NCI-H2227 (cell line): ENCODE data around the gene SAMD8.
A peak's percentile ranks its signal among the peaks of the same experiment; 100 is the strongest.
"Not testable (repeated sequence)": the region's sequence is repeated elsewhere in the genome, so short reads cannot be mapped to it uniquely, and the experiment has no call there.

Experiments used
- DNase-seq: peaks from one replicate; lab custom pipeline; 2025; ENCODE audit not compliant: unreplicated experiment; lab: John Stamatoyannopoulos, UW

The SAMD8 gene

GRCh38 chr10:75137533-75138438 is 26.3 kb downstream of the SAMD8 start:
- DNase-seq = no peak

GRCh38 chr10:75140246-75140645 is 28.8 kb downstream of the SAMD8 start:
- no peak for DNase-seq

- no peak for DNase-seq
Measured at GRCh38 chr10:75143353-75143752, 31.9 kb downstream of the SAMD8 start.

GRCh38 chr10:75145590-75145989 is 34.1 kb downstream of the SAMD8 start:
- no peak for DNase-seq

- peak; percentile 41 for DNase-seq
Measured at GRCh38 chr10:75146780-75147179, 35.3 kb downstream of the SAMD8 start.

GRCh38 chr10:75150656-75151055 is 39.2 kb downstream of the SAMD8 start:
- no peak for DNase-seq

GRCh38 chr10:75159519-75159918 is 48.1 kb downstream of the SAMD8 start:
- no peak for DNase-seq

- DNase-seq = no peak
Measured at GRCh38 chr10:75165684-75166622, 54.5 kb downstream of the SAMD8 start.

- DNase-seq = no peak
Measured at GRCh38 chr10:75166623-75166972, 55.1 kb downstream of the SAMD8 start.

- DNase-seq = no peak
Measured at GRCh38 chr10:75168275-75168674, 56.8 kb downstream of the SAMD8 start.

- DNase-seq = no peak
Measured at GRCh38 chr10:75170215-75170614, 58.8 kb downstream of the SAMD8 start.

- no peak for DNase-seq
Measured at GRCh38 chr10:75175046-75175445, 63.6 kb downstream of the SAMD8 start.

GRCh38 chr10:75176046-75176445 is 64.6 kb downstream of the SAMD8 start:
- DNase-seq = no peak

GRCh38 chr10:75176736-75177135 is 65.3 kb downstream of the SAMD8 start:
- no peak for DNase-seq

GRCh38 chr10:75179657-75180177 is 68.3 kb downstream of the SAMD8 start:
- DNase-seq = no peak

GRCh38 chr10:75180592-75180991 is 69.1 kb downstream of the SAMD8 start:
- DNase-seq = no peak

GRCh38 chr10:75181073-75181472 is 69.6 kb downstream of the SAMD8 start:
- no peak for DNase-seq

- DNase-seq = no peak
Measured at GRCh38 chr10:75186310-75186709, 74.9 kb downstream of the SAMD8 start.

- DNase-seq = peak; percentile 31
Measured at GRCh38 chr10:75187961-75188426, 76.5 kb downstream of the SAMD8 start.

GRCh38 chr10:75188522-75188921 is 77.1 kb downstream of the SAMD8 start:
- not testable (repeated sequence) for DNase-seq

GRCh38 chr10:75189266-75190096 is 78.0 kb downstream of the SAMD8 start:
- no peak for DNase-seq
